SK-N-SH (cell line): ENCODE measurements around the gene ZNF180.

Experiments used
- FOXJ3 ChIP-seq: sonication (generic); formaldehyde crosslinking; IDR thresholded peaks from 2 replicates; pipeline ENCODE4 v1.5.1; 2020; ENCODE audit warnings: mild to moderate bottlenecking, missing genetic modification reagents
- FOXM1 ChIP-seq: IDR thresholded peaks from 2 replicates; pipeline ENCODE4 v1.4.0; 2012; ENCODE audit warnings: low read depth, mild to moderate bottlenecking
- NRF1 ChIP-seq: IDR thresholded peaks from 2 replicates; pipeline ENCODE4 v1.6.1; 2012; ENCODE audit warnings: low read depth, mild to moderate bottlenecking, low read length
- POLR2AphosphoS5 ChIP-seq: IDR thresholded peaks from 2 replicates; pipeline ENCODE4 v1.6.1; 2012; ENCODE audit warnings: low read depth, low read length
- RAD21 ChIP-seq: IDR thresholded peaks from 2 replicates; pipeline ENCODE4 v1.6.1; 2012; ENCODE audit warnings: mild to moderate bottlenecking, low read length
- RFX5 ChIP-seq: IDR thresholded peaks from 2 replicates; pipeline ENCODE4 v1.6.1; 2012; ENCODE audit warnings: mild to moderate bottlenecking, improper control_type of control experiment, low read length
- SIN3A ChIP-seq: IDR thresholded peaks from 2 replicates; pipeline ENCODE4 v1.6.1; 2012; ENCODE audit warnings: low read depth, mild to moderate bottlenecking, low read length, moderate library complexity, borderline replicate concordance
- YY1 ChIP-seq: IDR thresholded peaks from 2 replicates; pipeline ENCODE4 v1.4.0; 2012; ENCODE audit warnings: low read depth, mild to moderate bottlenecking
- TF ChIP-seq, protein P1 (sequence below): fragments of 200-600 bp; sonication (generic); IDR thresholded peaks from 2 replicates; pipeline ENCODE4 v1.6.1; 2017; ENCODE audit warnings: antibody characterized with exemption, mild to moderate bottlenecking, moderate library complexity
- TF ChIP-seq, protein P2 (sequence below): IDR thresholded peaks from 2 replicates; pipeline ENCODE4 v1.6.1; 2012; ENCODE audit warnings: mild to moderate bottlenecking, low read depth, low read length, moderate library complexity
- TF ChIP-seq, protein P3 (sequence below): fragments of 150-350 bp; IDR thresholded peaks from 2 replicates; pipeline ENCODE4 v1.6.1; 2017; ENCODE audit warnings: antibody characterized with exemption, low read length, low read depth, borderline replicate concordance
- TF ChIP-seq, protein P4 (sequence below): IDR thresholded peaks from 2 replicates; pipeline ENCODE4; 2012
- TF ChIP-seq, protein P5 (sequence below): IDR thresholded peaks from 2 replicates; pipeline ENCODE4 v1.4.0; 2012; ENCODE audit warnings: low read depth

DNA sequence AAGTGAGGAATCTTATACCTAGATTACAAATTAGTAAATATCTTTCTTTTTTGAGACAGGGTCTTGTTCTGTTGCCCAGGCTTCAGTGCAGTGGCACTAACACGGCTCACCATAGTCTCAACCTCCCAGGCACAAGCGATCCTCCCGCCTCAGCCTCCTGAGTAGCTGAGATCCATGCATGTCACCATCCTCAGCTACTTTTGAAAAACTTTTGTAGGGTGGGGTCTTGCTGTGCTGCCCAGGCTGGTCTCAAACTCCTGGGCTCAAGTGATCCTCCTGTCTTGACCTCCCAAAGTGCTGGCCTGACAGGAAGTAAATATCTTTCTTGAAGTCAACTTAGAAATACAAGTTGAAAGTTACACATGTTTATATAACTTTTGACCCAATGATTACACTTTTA is 49.2 kb upstream of the ZNF180 start:
- TF ChIP-seq SIN3A (no peak), NRF1 (no peak), FOXM1 (no peak), RFX5 (no peak), RAD21 (no peak), FOXJ3 (CRISPR knock-in tag) (no peak), POLR2AphosphoS5 (no peak), YY1 (no peak)
- TF ChIP-seq, protein P1, sequence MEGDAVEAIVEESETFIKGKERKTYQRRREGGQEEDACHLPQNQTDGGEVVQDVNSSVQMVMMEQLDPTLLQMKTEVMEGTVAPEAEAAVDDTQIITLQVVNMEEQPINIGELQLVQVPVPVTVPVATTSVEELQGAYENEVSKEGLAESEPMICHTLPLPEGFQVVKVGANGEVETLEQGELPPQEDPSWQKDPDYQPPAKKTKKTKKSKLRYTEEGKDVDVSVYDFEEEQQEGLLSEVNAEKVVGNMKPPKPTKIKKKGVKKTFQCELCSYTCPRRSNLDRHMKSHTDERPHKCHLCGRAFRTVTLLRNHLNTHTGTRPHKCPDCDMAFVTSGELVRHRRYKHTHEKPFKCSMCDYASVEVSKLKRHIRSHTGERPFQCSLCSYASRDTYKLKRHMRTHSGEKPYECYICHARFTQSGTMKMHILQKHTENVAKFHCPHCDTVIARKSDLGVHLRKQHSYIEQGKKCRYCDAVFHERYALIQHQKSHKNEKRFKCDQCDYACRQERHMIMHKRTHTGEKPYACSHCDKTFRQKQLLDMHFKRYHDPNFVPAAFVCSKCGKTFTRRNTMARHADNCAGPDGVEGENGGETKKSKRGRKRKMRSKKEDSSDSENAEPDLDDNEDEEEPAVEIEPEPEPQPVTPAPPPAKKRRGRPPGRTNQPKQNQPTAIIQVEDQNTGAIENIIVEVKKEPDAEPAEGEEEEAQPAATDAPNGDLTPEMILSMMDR: no peak
- TF ChIP-seq, protein P2, sequence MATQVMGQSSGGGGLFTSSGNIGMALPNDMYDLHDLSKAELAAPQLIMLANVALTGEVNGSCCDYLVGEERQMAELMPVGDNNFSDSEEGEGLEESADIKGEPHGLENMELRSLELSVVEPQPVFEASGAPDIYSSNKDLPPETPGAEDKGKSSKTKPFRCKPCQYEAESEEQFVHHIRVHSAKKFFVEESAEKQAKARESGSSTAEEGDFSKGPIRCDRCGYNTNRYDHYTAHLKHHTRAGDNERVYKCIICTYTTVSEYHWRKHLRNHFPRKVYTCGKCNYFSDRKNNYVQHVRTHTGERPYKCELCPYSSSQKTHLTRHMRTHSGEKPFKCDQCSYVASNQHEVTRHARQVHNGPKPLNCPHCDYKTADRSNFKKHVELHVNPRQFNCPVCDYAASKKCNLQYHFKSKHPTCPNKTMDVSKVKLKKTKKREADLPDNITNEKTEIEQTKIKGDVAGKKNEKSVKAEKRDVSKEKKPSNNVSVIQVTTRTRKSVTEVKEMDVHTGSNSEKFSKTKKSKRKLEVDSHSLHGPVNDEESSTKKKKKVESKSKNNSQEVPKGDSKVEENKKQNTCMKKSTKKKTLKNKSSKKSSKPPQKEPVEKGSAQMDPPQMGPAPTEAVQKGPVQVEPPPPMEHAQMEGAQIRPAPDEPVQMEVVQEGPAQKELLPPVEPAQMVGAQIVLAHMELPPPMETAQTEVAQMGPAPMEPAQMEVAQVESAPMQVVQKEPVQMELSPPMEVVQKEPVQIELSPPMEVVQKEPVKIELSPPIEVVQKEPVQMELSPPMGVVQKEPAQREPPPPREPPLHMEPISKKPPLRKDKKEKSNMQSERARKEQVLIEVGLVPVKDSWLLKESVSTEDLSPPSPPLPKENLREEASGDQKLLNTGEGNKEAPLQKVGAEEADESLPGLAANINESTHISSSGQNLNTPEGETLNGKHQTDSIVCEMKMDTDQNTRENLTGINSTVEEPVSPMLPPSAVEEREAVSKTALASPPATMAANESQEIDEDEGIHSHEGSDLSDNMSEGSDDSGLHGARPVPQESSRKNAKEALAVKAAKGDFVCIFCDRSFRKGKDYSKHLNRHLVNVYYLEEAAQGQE: no peak
- TF ChIP-seq, protein P3, sequence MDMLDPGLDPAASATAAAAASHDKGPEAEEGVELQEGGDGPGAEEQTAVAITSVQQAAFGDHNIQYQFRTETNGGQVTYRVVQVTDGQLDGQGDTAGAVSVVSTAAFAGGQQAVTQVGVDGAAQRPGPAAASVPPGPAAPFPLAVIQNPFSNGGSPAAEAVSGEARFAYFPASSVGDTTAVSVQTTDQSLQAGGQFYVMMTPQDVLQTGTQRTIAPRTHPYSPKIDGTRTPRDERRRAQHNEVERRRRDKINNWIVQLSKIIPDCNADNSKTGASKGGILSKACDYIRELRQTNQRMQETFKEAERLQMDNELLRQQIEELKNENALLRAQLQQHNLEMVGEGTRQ: no peak
- TF ChIP-seq, protein P4, sequence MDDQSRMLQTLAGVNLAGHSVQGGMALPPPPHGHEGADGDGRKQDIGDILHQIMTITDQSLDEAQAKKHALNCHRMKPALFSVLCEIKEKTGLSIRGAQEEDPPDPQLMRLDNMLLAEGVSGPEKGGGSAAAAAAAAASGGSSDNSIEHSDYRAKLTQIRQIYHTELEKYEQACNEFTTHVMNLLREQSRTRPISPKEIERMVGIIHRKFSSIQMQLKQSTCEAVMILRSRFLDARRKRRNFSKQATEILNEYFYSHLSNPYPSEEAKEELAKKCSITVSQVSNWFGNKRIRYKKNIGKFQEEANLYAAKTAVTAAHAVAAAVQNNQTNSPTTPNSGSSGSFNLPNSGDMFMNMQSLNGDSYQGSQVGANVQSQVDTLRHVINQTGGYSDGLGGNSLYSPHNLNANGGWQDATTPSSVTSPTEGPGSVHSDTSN: no peak
- TF ChIP-seq, protein P5, sequence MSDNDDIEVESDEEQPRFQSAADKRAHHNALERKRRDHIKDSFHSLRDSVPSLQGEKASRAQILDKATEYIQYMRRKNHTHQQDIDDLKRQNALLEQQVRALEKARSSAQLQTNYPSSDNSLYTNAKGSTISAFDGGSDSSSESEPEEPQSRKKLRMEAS: no peak
